GM19468 (cell line): ENCODE measurements around the gene PPP6C.
"Not testable (repeated sequence)": the region's sequence is repeated elsewhere in the genome, so short reads cannot be mapped to it uniquely, and the experiment has no call there.

Experiments used
- ATAC-seq: cut with Tn5 transposase; IDR thresholded peaks from one replicate; pipeline ENCODE4 v1.9.1; 2021; ENCODE audit warnings: mild to moderate bottlenecking, moderate library complexity, moderate number of reproducible peaks; ENCODE audit not compliant: unreplicated experiment; ENCODE audit errors: extremely low read depth

PPP6C gene

DNA sequence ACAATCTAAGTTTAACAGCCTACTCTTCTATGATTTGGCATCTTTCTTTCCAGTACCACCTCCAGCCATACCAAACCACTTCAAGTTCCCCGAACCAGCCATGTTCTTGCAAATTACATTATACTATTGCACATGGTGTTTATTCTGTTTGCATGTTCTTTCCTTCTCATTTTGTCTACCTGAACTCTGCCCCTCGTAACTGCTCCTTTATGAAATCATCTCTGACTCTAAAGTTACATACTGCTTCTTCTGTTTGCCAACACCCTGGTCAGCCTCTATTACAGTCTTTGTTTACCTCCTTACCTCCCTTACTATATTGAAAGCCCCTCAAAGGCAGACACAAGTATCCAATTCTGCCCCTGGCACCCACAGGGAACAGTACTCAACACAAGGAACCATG is 6.0 kb downstream of the PPP6C start:
- no peak for ATAC-seq

DNA sequence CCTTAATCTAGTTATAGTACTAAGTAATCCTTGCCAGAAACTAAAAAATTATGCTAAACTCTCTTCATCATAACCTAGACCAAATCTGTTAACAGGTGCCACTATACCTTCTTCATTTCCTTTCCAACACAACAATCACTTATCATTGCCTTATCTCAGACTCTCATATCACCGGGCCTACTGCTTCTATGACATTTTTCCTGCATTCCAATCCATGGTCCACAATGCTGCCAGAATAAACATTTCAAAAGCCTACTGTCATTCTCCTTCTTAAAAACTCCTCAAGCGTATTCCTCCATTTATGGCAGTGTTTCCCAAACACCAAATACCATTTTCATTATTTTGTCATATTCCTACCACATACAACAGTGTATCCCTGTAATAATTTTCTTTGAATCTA is 6.5 kb downstream of the PPP6C start:
- ATAC-seq = no peak

GRCh38 chr9:125181756-125182155 is 7.8 kb downstream of the PPP6C start:
- ATAC-seq = not testable (repeated sequence)

- no peak for ATAC-seq
Observed at GRCh38 chr9:125180876-125181275, 8.7 kb downstream of the PPP6C start.

DNA sequence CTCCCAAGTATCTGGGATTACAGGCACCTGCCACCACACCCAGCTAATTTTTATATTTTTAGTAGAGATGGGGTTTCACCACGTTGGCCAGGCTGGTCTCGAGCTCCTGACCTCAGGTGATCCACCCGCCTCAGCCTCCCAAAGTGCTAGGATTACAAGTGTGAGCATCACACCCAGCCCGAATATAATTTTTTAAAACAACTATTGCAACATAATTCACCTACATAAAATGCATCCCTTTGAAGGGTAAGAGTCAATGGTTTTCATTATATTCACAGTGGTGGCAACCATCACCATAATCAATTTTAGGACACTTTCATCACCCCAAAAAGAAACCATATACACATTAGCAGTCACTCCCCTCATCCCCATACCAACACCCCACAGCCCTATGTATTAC is 9.8 kb downstream of the PPP6C start:
- ATAC-seq = not testable (repeated sequence)

DNA sequence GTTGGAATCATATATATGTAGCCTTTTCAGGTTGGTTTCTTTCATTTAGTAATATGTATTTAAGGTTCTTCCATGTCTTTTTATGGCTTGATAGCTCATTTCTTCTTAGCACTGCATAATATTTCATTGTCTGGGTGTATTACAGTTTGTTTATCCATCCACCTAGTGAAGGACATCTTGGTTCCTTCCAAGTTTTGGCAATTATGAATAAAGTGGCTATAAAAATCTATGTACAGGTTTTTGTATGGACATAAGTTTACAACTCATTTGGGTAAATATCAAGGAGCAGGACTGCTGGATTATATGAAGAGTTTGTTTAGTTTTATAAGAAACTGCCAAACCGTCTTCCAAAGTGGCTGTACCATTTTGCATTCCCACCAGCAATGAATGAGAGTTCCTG is 11.7 kb downstream of the PPP6C start:
- ATAC-seq = no peak

DNA sequence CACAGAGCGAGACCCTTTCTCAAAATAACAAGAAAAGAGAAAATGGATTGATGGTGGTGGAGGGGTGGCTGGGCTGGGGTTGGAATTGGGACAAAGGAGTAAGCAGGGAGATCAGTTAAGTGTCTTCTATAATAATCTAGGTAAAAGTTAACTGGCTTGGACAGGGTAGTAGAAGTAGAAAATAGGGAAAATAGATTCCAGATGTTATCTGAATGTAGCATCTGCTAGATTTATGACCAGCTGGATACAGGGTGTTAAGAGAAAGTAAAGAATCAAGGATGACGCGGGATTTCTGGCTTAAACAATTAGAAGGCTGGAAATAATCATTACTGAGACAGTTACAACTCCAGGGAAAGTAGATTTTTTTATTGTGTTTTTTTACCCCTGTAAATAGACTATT is 13.0 kb downstream of the PPP6C start:
- ATAC-seq = no peak

DNA sequence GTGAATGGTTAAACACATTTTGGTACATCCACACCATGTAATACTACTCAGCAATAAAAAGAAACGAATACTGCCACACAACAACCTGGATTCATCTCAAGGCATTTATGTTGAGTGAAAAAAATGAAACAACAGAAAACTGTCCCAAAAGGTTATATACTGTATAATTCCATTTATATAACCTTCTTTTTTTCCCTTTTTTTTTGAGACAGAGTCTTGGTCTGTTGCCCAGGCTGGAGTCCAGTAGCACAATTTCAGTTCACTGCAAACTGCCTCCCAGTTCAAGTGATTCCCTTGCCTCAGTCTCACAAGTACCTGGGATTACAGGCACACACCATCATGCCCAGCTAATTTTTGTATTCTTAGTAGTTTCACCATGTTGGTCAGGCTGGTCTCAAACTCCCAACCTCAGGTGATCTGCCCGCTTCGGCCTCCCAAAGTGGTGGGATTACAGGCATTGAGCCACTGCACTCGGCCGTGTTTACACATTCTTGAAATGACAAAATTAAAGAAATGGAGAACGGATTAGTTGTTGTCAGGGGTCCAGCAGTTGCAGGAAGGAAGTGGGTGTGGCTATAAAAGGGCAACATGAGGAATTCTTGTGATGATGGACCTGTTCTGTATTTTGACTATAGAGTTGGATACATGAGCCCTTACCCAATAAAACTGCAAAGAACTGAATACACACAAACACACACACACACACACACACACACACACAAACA is 17.4 kb downstream of the PPP6C start:
- ATAC-seq = no peak

GRCh38 chr9:125169895-125170294 is 19.7 kb downstream of the PPP6C start:
- ATAC-seq = no peak

GRCh38 chr9:125166762-125167161 is 22.8 kb downstream of the PPP6C start:
- no peak for ATAC-seq

- not testable (repeated sequence) for ATAC-seq
Observed at GRCh38 chr9:125162891-125163290, 26.7 kb downstream of the PPP6C start.

- no peak for ATAC-seq
Observed at GRCh38 chr9:125161284-125161918, 28.2 kb downstream of the PPP6C start.

GRCh38 chr9:125160750-125161149 is 28.9 kb downstream of the PPP6C start:
- no peak for ATAC-seq

- ATAC-seq = no peak
Observed at GRCh38 chr9:125156551-125156950, 33.1 kb downstream of the PPP6C start.

DNA sequence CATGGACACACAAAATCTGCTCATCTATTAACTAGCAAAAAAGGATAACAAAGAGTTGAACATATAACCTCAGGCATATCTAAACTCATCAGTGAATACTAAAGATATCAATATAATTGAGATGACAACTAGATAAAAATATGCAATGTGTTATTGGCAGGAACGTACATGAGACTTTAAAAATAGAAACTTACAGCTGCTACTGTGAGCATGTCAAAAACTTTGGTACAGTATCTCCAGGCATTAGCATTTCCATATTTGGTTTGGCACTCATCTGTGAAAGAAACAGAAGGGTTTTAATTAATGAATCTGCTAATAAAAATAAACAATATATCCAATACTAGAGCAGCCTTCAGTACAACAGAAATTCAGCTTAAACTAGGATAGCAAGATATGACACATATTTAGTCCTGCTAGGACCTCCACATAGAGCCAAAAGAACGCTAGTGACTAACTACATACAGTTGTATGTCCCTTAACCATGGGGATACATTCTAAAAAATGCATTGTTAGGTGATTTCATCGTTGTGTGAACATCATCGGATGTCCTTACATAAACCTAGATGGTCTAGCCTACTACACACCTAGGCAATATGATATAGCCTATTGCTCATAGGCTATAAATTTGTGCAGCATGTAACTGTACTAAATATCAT is 35.8 kb downstream of the PPP6C start:
- ATAC-seq = no peak

DNA sequence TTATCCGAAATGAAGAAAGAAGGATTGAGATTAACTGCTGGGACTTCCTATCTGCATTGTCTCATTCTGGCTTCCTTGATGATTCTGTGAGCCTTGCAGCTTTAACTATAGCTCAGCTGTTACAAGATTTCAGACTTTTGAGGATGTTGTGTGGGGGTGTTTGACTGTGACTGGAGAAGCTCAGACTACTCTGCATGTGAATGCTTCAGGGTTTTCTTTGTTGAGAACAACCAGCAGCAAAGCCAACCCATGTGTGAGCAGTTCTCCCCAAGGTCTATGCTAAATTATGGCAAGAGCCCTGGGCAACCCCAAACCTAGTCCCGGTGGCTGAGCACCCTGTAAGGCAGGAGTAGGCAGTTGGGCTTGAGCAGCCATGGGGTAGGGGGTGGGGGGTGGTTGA is 37.9 kb downstream of the PPP6C start:
- ATAC-seq = no peak

DNA sequence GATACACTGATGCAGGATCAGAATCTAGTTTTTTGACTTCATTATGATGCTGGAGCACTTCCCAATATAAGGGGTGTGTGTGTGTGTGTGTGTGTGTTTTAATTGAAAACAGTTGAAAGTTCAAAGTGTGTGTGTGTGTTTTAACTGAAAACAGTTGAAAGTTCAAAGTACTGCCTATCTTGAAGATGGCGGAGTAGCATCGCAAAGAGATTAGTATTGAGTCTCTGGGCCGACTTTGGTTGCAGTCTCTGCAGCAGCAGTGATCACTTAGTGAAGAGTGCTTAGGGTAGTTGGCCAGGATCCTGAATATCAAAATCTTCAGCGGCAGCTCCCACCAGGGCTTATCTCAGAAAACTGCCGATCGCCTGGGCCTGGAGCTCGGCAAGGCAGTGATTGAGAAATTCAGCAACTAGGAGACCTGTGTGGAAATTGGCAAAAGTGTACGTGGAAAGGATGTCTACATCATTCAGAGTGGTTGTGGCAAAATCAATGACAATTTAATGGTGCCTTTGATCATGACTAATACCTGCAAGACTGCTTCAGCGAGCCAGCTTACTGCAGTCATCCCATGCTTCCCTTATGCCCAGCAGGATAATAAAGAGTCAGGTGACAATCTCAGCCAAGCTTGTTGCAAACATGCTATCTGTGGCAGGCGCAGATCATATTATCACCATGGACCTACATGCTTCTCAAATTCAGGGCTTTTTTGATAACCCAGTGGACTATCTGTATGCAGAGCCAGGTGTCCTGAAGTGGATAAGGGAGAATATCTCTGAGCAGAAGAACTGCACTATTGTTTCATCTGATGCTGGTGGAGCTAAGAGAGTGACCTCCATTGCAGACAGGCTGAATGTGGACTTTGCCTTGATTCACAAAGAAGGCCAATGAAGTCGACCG is 39.0 kb downstream of the PPP6C start:
- no peak for ATAC-seq

DNA sequence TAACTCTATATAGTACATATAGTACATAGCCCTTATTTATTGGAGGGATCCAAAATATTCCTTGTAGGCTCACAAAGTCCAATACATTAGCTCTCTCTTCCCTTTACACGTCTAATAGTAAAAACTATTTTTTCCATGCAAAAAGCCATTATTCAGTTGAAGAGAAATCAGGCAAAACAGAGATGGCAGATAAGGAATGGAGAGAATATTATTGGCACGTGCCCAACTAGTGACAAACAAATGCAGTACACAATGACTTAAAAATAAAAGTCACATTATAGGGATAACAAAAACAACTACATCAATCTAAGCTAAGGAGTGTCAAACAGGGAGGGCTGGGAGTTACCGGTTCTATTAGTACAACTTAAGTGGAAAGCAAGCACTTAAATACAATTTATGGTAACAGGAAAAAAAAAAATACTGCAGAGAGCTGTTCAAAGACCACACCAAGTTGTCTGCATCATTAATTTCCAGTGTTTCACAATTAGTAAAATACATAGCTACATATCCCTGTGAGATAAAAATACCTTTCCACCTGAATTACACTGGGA is 42.1 kb downstream of the PPP6C start:
- ATAC-seq = no peak

DNA sequence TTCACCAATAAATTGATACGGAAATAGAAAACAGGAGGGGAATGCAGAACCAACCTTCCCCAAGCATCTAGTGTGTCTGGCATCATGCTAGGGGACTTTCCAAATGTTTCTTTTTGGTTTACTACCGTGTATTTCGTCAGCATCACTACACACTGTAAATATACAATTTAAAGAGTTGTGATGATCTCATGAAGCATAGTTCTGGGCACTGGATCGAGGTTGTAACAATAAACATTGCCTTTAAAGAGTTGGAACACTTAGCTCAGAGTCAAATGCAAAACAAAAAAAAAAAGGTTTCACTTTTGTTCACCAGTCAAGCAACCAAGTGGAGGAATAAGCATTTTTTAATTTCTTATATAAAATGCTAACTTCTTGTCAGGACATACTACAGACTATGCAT is 43.4 kb downstream of the PPP6C start:
- ATAC-seq = no peak

- no peak for ATAC-seq
Observed at GRCh38 chr9:125145425-125145824, 44.2 kb downstream of the PPP6C start.
